GM12865 (cell line): ENCODE data around the gene IRF3.

ENCODE experiments used
- DNase-seq: peaks from one replicate; pipeline ENCODE4 v3.0.0; 2010; ENCODE audit warnings: low read depth
- H3K4me3 ChIP-seq: 2 replicates; pipeline ENCODE4 v1.5.1; 2011; ENCODE audit warnings: mild to moderate bottlenecking, low read depth, low read length, control low read depth
- TF ChIP-seq, protein P1 (sequence below): IDR thresholded peaks from 2 replicates; pipeline ENCODE4 v1.5.1; 2011; ENCODE audit warnings: low read length, control low read depth, low read depth, inconsistent platforms; ENCODE audit not compliant: insufficient read depth; ENCODE audit errors: missing control alignments

Gene IRF3

DNA sequence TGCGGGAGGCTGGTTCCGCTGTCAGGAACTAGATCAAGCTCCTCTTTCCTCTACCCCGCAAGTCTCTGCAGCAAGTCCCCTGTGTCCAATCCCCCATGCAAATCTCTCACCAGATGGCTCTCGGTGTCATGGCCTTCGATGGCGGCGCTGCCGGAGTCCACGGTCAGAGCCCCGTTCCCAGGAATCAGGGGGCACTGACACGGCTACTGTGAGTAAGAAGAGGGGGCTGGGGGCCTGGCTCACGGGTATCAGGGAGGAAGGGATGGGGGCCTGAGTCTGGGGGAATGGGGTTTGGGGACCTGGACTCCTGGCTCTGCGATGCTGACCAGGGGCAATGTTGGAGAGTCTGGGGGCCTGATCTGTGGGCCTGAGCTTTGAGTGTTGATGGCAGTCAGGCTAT lies 19.7 kb downstream of the IRF3 start:
- TF ChIP-seq, protein P1, sequence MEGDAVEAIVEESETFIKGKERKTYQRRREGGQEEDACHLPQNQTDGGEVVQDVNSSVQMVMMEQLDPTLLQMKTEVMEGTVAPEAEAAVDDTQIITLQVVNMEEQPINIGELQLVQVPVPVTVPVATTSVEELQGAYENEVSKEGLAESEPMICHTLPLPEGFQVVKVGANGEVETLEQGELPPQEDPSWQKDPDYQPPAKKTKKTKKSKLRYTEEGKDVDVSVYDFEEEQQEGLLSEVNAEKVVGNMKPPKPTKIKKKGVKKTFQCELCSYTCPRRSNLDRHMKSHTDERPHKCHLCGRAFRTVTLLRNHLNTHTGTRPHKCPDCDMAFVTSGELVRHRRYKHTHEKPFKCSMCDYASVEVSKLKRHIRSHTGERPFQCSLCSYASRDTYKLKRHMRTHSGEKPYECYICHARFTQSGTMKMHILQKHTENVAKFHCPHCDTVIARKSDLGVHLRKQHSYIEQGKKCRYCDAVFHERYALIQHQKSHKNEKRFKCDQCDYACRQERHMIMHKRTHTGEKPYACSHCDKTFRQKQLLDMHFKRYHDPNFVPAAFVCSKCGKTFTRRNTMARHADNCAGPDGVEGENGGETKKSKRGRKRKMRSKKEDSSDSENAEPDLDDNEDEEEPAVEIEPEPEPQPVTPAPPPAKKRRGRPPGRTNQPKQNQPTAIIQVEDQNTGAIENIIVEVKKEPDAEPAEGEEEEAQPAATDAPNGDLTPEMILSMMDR = no peak
- H3K4me3 ChIP-seq = no peak overlapping the region
- no peak for DNase-seq

DNA sequence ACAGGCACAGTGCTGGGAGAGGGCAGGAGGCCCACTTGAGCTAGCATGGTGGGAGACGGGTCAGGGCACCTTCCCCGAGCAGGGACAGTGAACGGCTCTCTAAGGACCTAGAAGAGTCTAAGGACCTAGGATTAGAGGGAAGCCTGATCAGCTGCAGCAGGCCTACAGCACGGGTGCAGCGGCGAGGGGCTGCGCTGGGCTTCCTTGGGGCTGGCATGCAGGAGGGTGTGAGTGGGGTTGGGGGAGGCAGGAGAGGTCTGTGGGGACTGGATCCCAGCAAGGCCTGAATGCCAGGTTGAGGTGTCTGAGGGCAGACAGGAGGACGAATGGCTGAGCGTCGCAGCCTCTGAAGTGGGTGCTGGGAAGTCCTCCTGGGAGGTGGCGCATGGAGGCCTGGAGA lies 20.1 kb downstream of the IRF3 start:
- no peak overlapping the region for H3K4me3 ChIP-seq

DNA sequence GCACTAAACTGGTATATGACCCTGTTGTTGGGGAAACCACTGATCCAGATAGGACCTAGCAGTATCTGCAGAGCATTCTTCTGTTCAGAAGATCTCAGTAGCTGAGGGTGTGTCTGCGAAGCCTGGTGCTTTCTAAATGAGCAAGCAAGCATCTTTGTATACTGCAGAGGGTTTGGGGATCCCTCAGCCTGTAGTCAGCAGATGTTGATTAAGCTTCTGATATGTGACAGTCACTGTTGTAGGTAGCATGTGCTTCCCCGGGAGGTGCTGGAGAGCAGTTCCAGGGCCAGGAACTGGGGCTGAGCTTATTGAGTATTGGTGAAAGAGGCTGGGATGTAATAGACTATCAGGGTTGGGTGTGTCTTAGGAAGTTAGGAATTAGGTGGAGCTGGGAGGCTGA lies 22.2 kb downstream of the IRF3 start:
- TF ChIP-seq, protein P1 = no peak
- peak overlapping the region; percentile 77 for H3K4me3 ChIP-seq
- DNase-seq = peak; percentile 69

More for the DNA sequence above, 20.1 kb downstream of the IRF3 start:
- TF ChIP-seq, protein P1 = no peak
- DNase-seq = no peak

DNA sequence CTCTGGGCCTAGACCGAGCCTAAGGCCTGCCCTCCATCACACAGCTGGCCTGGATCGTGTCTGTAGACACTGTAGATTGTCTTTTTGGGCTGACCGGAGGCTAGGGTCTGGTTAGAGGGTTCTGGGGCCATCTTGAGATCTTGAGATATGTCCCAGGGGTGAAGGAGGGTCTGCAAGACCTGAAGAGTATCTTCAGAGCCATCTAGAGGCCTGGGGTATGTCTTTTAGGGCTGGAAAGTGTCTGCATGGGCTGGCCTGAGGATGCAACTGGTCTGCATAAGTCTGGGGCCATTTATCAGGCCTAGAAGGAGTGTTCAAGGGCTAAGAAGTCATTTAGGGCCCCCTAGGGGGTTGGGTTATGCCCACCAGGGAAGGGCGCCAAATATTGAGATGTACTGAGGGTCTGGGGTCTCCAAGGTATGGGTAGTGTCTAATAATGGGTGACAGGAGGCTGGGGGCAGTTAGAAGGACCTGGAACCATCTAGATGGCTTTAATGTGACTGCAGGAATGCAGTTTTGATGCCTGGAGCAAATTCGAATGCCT lies 23.1 kb downstream of the IRF3 start:
- H3K4me3 ChIP-seq = peak overlapping the region; percentile 77
- TF ChIP-seq, protein P1 = no peak
- no peak for DNase-seq

DNA sequence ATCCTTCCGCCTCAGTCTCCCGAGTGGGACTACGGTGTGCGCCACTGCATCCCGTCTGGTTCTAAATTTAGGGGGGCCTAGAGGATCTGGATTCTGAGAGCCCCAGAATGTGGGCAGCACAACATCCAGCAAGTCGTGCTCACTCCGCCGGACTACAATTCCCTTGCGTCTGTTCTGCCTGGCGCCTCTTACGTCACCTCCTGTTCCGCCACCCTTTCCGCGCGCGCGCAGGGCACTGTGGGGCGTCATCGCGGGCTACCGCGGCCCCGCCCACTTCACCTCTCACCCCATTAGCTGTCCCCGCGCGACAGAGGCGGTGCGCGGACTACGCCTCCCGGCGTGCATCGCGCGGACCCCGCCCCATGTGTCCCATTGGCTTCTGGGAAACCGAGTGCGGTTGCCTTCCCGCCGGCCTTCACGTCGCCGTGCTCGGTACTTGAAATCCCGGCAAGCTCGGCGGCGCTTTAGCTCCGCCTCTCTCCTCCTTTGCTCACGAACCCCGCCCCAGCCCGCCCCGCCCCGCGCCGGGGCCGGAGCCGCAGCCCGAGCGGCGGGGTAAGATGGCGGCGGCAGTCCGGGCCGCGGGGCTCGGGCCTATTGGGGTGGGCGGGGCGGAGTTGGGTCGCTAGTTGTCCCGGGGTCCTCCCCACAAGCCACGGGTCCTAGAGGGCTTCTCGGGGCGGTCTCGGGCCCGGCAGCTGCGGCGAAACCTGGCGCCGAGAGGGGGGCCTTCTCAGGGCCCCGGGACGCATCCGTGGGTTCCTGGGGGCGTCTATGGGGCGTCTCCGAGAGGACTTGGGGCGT lies 23.8 kb downstream of the IRF3 start, which contains the start of gene SCAF1:
TSS of gene SCAF1 (plus strand) at position 522 of the 804 bp plus-strand sequence. CDS start 2,818 bp downstream, outside the sequence.
- TF ChIP-seq, protein P1 = no peak

DNA sequence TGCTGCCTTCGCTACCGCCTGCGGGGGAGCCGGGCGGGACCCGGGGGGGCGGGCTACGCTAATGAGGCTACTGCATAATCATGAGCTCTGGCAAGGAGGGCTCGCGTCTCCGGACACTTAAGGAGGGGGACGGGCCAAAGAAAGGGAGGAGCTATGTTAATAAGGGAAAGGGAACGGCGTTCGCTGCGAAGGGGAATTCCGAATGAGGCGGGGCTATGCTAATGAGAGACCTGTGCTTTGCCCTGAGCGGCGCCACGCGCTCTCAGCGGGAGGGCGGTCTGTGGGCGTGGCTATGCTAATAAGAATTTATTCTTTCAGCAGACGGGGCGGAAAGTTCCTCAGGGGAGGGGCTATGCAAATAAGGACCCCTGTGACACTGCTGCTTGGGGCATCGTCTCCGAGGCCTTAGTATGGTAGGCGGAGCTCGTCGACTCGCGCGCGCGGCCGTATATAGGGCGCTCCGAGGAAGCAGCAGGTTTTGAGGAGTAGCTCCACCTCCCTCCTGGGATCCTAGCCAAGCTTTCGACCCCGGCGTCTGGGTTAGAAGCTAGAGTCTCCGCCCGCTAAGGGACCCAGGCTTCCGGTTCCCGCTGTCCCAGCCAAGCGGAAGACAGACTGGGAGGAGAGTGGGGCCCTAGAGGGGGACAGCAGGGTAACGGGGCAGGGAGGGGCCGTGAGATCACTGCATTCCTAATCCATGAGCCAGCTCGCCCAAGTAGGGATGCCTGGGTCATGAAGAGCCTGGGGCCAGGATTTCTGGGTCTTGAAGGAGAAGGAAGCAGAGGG lies 25.4 kb downstream of the IRF3 start, which contains the start of gene RRAS:
TSS of gene RRAS (minus strand) at position 31 of the 786 bp plus-strand sequence. CDS start 45 bp downstream, outside the sequence.
- TF ChIP-seq, protein P1 = no peak
- DNase-seq = peak; percentile 100
- H3K4me3 ChIP-seq = peak within 1 kb of the TSS; percentile 99

More for the DNA sequence above, 23.8 kb downstream of the IRF3 start, which contains the start of gene SCAF1:
- peak within 1 kb of the TSS; percentile 99 for H3K4me3 ChIP-seq
- peak; percentile 100 for DNase-seq
